ENCODE data around the gene USHBP1.
A peak's percentile ranks its signal among the peaks of the same experiment; 100 is the strongest.

USHBP1 gene

GRCh38 chr19:17263712-17264640 lies 569 bp downstream of the USHBP1 start:
- no peak for DNase-seq (ENCODE audit: low read depth, low spot score)

GRCh38 chr19:17262557-17262956 lies 2.0 kb downstream of the USHBP1 start:
- no peak for DNase-seq (ENCODE audit: low read depth, low spot score)

- DNase-seq (ENCODE audit: low read depth, low spot score): peak; percentile 26
These were observed 3.7 kb downstream of the USHBP1 start for GRCh38 chr19:17260842-17261325.

GRCh38 chr19:17259934-17260333 lies 4.6 kb downstream of the USHBP1 start:
- no peak for DNase-seq (ENCODE audit: low read depth, low spot score)

GRCh38 chr19:17259118-17259780 lies 5.3 kb downstream of the USHBP1 start:
- DNase-seq (ENCODE audit: low read depth, low spot score): no peak

- no peak for DNase-seq (ENCODE audit: low read depth, low spot score)
These were observed 8.4 kb downstream of the USHBP1 start for GRCh38 chr19:17256130-17256529.

- DNase-seq (ENCODE audit: low read depth, low spot score): no peak
These were observed 9.4 kb downstream of the USHBP1 start for GRCh38 chr19:17255150-17255621.

- no peak for DNase-seq (ENCODE audit: low read depth, low spot score)
These were observed 9.9 kb downstream of the USHBP1 start for GRCh38 chr19:17254636-17255035.

GRCh38 chr19:17249887-17250548 lies 14.5 kb downstream of the USHBP1 start:
- no peak for DNase-seq (ENCODE audit: low read depth, low spot score)

GRCh38 chr19:17248011-17248776 lies 16.4 kb downstream of the USHBP1 start:
- no peak for DNase-seq (ENCODE audit: low read depth, low spot score)

- no peak for DNase-seq (ENCODE audit: low read depth, low spot score)
These were observed 17.7 kb downstream of the USHBP1 start for GRCh38 chr19:17246681-17247425.

- no peak for DNase-seq (ENCODE audit: low read depth, low spot score)
These were observed 19.0 kb downstream of the USHBP1 start, which contains the start of gene NR2F6 for GRCh38 chr19:17245535-17245984. Gene NR2F6, minus strand, starts transcription at chr19:17245919. Its CDS starts 699 bp downstream, at chr19:17245220.

- no peak for DNase-seq (ENCODE audit: low read depth, low spot score)
These were observed 19.7 kb downstream of the USHBP1 start for GRCh38 chr19:17244618-17245534.

GRCh38 chr19:17243830-17244617 lies 20.5 kb downstream of the USHBP1 start:
- no peak for DNase-seq (ENCODE audit: low read depth, low spot score)

GRCh38 chr19:17243211-17243829 lies 21.2 kb downstream of the USHBP1 start:
- no peak for DNase-seq (ENCODE audit: low read depth, low spot score)

- no peak for DNase-seq (ENCODE audit: low read depth, low spot score)
These were observed 21.9 kb downstream of the USHBP1 start for GRCh38 chr19:17242431-17243208.

- no peak for DNase-seq (ENCODE audit: low read depth, low spot score)
These were observed 23.6 kb downstream of the USHBP1 start for GRCh38 chr19:17240826-17241399.
